Activated CD8-positive, alpha-beta memory T cell treated with anti-CD3 and anti-CD28 coated beads, Interleukin-2, amount 10 ng/mL, durations not matched to agents 7 days and 5 days (primary cell): ENCODE results near the gene MGAT5. TPM values are rescaled to one million over a fixed set of nuclear protein-coding genes. Genes with fewer than 3 reads are reported as not detected.

ENCODE experiments used
- ATAC-seq: fragments of 150-1000 bp; cut with Tn5 transposase; one replicate; pipeline ENCODE4 v1.10.0; 2021; ENCODE audit warnings: moderate library complexity
- CTCF ChIA-PET: fragments of 350-600 bp; sonication (Branson Sonifier 250); formaldehyde crosslinking; loops from one replicate; lab custom pipeline; 2021; ENCODE audit warnings: antibody characterized with exemption; lab: Charles Lee
- DNase-seq: peaks from one replicate; pipeline ENCODE4 v3.0.0-alpha.2; 2020
- H3K27ac Mint-ChIP-seq: one replicate; pipeline ENCODE4 v1.8.0; 2021; ENCODE audit warnings: mild to moderate bottlenecking, mixed read lengths
- H3K27me3 Mint-ChIP-seq: one replicate; pipeline ENCODE4 v1.8.0; 2021; ENCODE audit warnings: mixed read lengths
- H3K36me3 Mint-ChIP-seq: one replicate; pipeline ENCODE4 v1.8.0; 2021; ENCODE audit warnings: mild to moderate bottlenecking, mixed read lengths
- H3K4me1 Mint-ChIP-seq: one replicate; pipeline ENCODE4 v1.8.0; 2021; ENCODE audit warnings: mixed read lengths
- H3K4me3 Mint-ChIP-seq: one replicate; pipeline ENCODE4 v1.8.0; 2021; ENCODE audit warnings: mild to moderate bottlenecking, moderate library complexity, mixed read lengths
- H3K9me3 Mint-ChIP-seq: one replicate; pipeline ENCODE4 v1.8.0; 2022; ENCODE audit warnings: low read depth, mixed read lengths
- total RNA-seq, 2 experiments: library from RNA; stranded (reverse); gene quantifications; one replicate each; pipeline ENCODE4 v1.2.3, GENCODE V29; 2021

Gene MGAT5
- total RNA-seq, 2 experiments from 2014 or later, result 40.3 to 43.6 TPM

GRCh38 chr2:134445985-134446382, 192.1 kb downstream of the MGAT5 start:
- H3K4me1 Mint-ChIP-seq, result peaks cover under 1% of the 10 kb centered on the region
- no peaks in the 10 kb centered on the region for H3K9me3 Mint-ChIP-seq
- H3K36me3 Mint-ChIP-seq, result no peaks in the 10 kb centered on the region
- no peaks in the 10 kb centered on the region for H3K27me3 Mint-ChIP-seq
- H3K4me3 Mint-ChIP-seq, result no peak overlapping the region
- DNase-seq (no peak), ATAC-seq (no peak)
- no peak overlapping the region for H3K27ac Mint-ChIP-seq
- CTCF ChIA-PET, result no interaction called here

GRCh38 chr2:134446383-134447017, 192.6 kb downstream of the MGAT5 start:
- H3K4me1 Mint-ChIP-seq, result peaks cover 3% of the 10 kb centered on the region

DNA sequence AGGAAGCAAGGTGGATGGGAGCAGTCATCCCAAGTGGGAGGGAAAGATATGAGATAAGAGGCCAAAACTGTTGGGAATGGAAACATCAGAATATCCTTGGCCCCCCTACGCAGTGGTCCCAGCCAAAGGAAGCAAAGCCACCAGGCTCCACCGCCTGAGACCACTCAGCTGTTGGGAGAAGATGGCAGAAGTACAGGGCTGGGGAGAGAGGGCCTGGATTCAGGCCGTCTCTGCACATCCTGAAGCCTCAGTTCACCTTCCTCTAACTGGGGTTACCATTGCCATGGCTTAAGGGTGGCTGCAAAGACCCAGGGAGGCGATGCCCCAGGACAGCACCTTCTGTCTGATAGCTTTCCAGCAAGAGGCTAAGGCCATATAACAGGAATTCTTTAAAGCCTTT, 193.8 kb downstream of the MGAT5 start:
- Mint-ChIP-seq H3K27ac (no peak overlapping the region), H3K4me1 (peaks cover 3% of the 10 kb centered on the region), H3K9me3 (no peaks in the 10 kb centered on the region), H3K4me3 (no peak overlapping the region), H3K36me3 (no peaks in the 10 kb centered on the region), H3K27me3 (no peaks in the 10 kb centered on the region)
- ATAC-seq (no peak), DNase-seq (no peak)
- CTCF ChIA-PET, result interaction anchor here (1.6 kb wide), 1 partner anchor 203 kb away, joined by 4 read pairs; no protein-coding TSS in a partner anchor

More at GRCh38 chr2:134446383-134447017, 192.6 kb downstream of the MGAT5 start:
- no peaks in the 10 kb centered on the region for H3K9me3 Mint-ChIP-seq
- DNase-seq (no peak), ATAC-seq (no peak)
- no peak overlapping the region for H3K4me3 Mint-ChIP-seq
- H3K27ac Mint-ChIP-seq, result no peak overlapping the region
- H3K27me3 Mint-ChIP-seq, result no peaks in the 10 kb centered on the region
- CTCF ChIA-PET, result interaction anchor here (1.6 kb wide), 1 partner anchor 202 kb away, joined by 4 read pairs; no protein-coding TSS in a partner anchor
- no peaks in the 10 kb centered on the region for H3K36me3 Mint-ChIP-seq

- DNase-seq (no peak), ATAC-seq (no peak)
- peaks cover 3% of the 10 kb centered on the region for H3K4me1 Mint-ChIP-seq
- no peaks in the 10 kb centered on the region for H3K9me3 Mint-ChIP-seq
- no peak overlapping the region for H3K27ac Mint-ChIP-seq
- H3K27me3 Mint-ChIP-seq, result no peaks in the 10 kb centered on the region
- CTCF ChIA-PET, result no interaction called here
- no peak overlapping the region for H3K4me3 Mint-ChIP-seq
- H3K36me3 Mint-ChIP-seq, result no peaks in the 10 kb centered on the region
Measured at GRCh38 chr2:134448650-134449049, 194.8 kb downstream of the MGAT5 start.

GRCh38 chr2:134449157-134449556, 195.3 kb downstream of the MGAT5 start:
- Mint-ChIP-seq H3K27ac (no peak overlapping the region), H3K4me3 (no peak overlapping the region), H3K4me1 (peaks cover 3% of the 10 kb centered on the region), H3K36me3 (no peaks in the 10 kb centered on the region), H3K27me3 (no peaks in the 10 kb centered on the region), H3K9me3 (no peaks in the 10 kb centered on the region)
- ATAC-seq (no peak), DNase-seq (no peak)
- CTCF ChIA-PET, result no interaction called here

- Mint-ChIP-seq H3K9me3 (no peaks in the 10 kb centered on the region), H3K4me3 (no peak overlapping the region), H3K27me3 (no peaks in the 10 kb centered on the region), H3K27ac (no peak overlapping the region), H3K4me1 (peaks cover 3% of the 10 kb centered on the region), H3K36me3 (no peaks in the 10 kb centered on the region)
- CTCF ChIA-PET, result interaction anchor here (1.6 to 3.4 kb wide), 8 partner anchors 9 to 565 kb away, joined by 3 to 24 read pairs (median 10); no protein-coding TSS in a partner anchor
- ATAC-seq, result no peak
- DNase-seq, result no peak
Measured at GRCh38 chr2:134449751-134450513, 196.1 kb downstream of the MGAT5 start.

- DNase-seq, result no peak
- CTCF ChIA-PET, result interaction anchor here (0.6 to 3.4 kb wide), 33 partner anchors 9 to 567 kb away, joined by 3 to 24 read pairs (median 4); no protein-coding TSS in a partner anchor
- no peaks in the 10 kb centered on the region for H3K36me3 Mint-ChIP-seq
- H3K27ac Mint-ChIP-seq, result no peak overlapping the region
- H3K4me3 Mint-ChIP-seq, result no peak overlapping the region
- no peaks in the 10 kb centered on the region for H3K9me3 Mint-ChIP-seq
- no peaks in the 10 kb centered on the region for H3K27me3 Mint-ChIP-seq
- ATAC-seq, result no peak
- peaks cover 3% of the 10 kb centered on the region for H3K4me1 Mint-ChIP-seq
Measured at GRCh38 chr2:134451347-134451630, 197.4 kb downstream of the MGAT5 start.

GRCh38 chr2:134452042-134452733, 198.3 kb downstream of the MGAT5 start:
- no peaks in the 10 kb centered on the region for H3K27me3 Mint-ChIP-seq
- peaks cover 3% of the 10 kb centered on the region for H3K4me1 Mint-ChIP-seq
- DNase-seq (no peak), ATAC-seq (no peak)
- no peaks in the 10 kb centered on the region for H3K36me3 Mint-ChIP-seq
- no peak overlapping the region for H3K4me3 Mint-ChIP-seq
- CTCF ChIA-PET, result interaction anchor here (0.8 to 3.4 kb wide), 23 partner anchors 8 to 567 kb away, joined by 3 to 24 read pairs (median 5); no protein-coding TSS in a partner anchor
- H3K27ac Mint-ChIP-seq, result no peak overlapping the region
- no peaks in the 10 kb centered on the region for H3K9me3 Mint-ChIP-seq

- Mint-ChIP-seq H3K4me3 (no peak overlapping the region), H3K9me3 (no peaks in the 10 kb centered on the region), H3K27me3 (no peaks in the 10 kb centered on the region), H3K4me1 (peaks cover 3% of the 10 kb centered on the region), H3K27ac (no peak overlapping the region), H3K36me3 (no peaks in the 10 kb centered on the region)
- ATAC-seq (no peak), DNase-seq (no peak)
- CTCF ChIA-PET, result interaction anchor here (1.1 to 3.4 kb wide), 5 partner anchors 336 to 567 kb away, joined by 3 to 24 read pairs (median 4); no protein-coding TSS in a partner anchor
Measured at GRCh38 chr2:134453476-134453875, 199.6 kb downstream of the MGAT5 start.

DNA sequence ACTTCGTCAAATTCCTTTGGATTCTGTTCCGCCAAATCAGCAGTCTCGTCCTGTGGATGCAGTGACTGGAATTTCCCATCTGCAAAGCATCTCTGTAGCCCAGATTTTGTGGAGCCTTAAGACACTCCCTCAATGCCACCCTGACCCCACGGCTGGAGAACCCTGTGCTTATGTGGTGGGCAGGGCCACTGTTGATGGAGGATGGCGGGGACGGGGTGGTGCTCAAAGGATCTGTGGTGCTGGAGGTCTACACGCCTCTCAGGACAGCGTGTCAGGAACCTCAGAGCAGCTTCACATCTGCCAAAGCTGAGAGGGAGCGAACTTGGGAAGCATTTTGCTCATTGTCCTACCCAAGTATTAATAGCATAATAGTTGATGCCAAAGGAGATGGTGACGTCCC, 200.1 kb downstream of the MGAT5 start:
- peaks cover 3% of the 10 kb centered on the region for H3K4me1 Mint-ChIP-seq
- no peaks in the 10 kb centered on the region for H3K27me3 Mint-ChIP-seq
- DNase-seq, result no peak
- CTCF ChIA-PET, result no interaction called here
- no peak overlapping the region for H3K4me3 Mint-ChIP-seq
- no peak overlapping the region for H3K27ac Mint-ChIP-seq
- H3K9me3 Mint-ChIP-seq, result no peaks in the 10 kb centered on the region
- ATAC-seq, result no peak
- H3K36me3 Mint-ChIP-seq, result no peaks in the 10 kb centered on the region

DNA sequence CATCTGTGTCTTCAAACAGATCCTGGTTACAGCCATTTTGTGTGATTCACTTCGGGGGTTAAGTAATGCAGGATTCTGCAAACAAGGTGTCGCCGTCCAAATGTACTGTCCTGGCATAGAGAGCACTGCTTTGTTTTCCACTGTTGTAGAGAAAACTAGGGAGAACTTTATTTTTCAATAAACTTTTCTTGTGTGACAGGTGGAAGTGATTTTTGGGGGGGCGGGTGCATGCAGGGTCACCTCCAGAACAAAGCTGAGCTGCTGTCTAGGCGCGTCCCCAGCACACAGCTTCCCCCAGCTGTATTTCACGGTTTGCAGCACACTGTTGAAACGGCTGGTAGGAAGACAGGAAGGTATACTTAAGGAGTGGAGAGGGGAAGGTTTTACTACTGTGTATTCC, 200.6 kb downstream of the MGAT5 start:
- H3K27me3 Mint-ChIP-seq, result no peaks in the 10 kb centered on the region
- no peaks in the 10 kb centered on the region for H3K36me3 Mint-ChIP-seq
- no peak overlapping the region for H3K4me3 Mint-ChIP-seq
- no peak for DNase-seq
- H3K27ac Mint-ChIP-seq, result no peak overlapping the region
- H3K9me3 Mint-ChIP-seq, result no peaks in the 10 kb centered on the region
- no peak for ATAC-seq
- CTCF ChIA-PET, result no interaction called here
- H3K4me1 Mint-ChIP-seq, result peaks cover 3% of the 10 kb centered on the region

GRCh38 chr2:134454931-134455330, 201.1 kb downstream of the MGAT5 start:
- H3K9me3 Mint-ChIP-seq, result no peaks in the 10 kb centered on the region
- no peak overlapping the region for H3K27ac Mint-ChIP-seq
- peaks cover 3% of the 10 kb centered on the region for H3K4me1 Mint-ChIP-seq
- CTCF ChIA-PET, result no interaction called here
- DNase-seq, result no peak
- H3K4me3 Mint-ChIP-seq, result no peak overlapping the region
- ATAC-seq, result no peak
- H3K36me3 Mint-ChIP-seq, result no peaks in the 10 kb centered on the region
- no peaks in the 10 kb centered on the region for H3K27me3 Mint-ChIP-seq

- CTCF ChIA-PET, result no interaction called here
- no peak overlapping the region for H3K27ac Mint-ChIP-seq
Measured at GRCh38 chr2:134455426-134455825, 201.6 kb downstream of the MGAT5 start.

More at GRCh38 chr2:134455426-134455825, 201.6 kb downstream of the MGAT5 start:
- ATAC-seq (no peak), DNase-seq (no peak)
- H3K36me3 Mint-ChIP-seq, result no peaks in the 10 kb centered on the region
- no peaks in the 10 kb centered on the region for H3K9me3 Mint-ChIP-seq
- peaks cover 3% of the 10 kb centered on the region for H3K4me1 Mint-ChIP-seq
- H3K27me3 Mint-ChIP-seq, result no peaks in the 10 kb centered on the region
- H3K4me3 Mint-ChIP-seq, result no peak overlapping the region
